GM19035 (cell line): Measurements from ENCODE around the gene ADISSP.

ENCODE experiments used
- ATAC-seq: cut with Tn5 transposase; IDR thresholded peaks from one replicate; pipeline ENCODE4 v1.9.1; 2021; ENCODE audit not compliant: unreplicated experiment

Gene ADISSP

GRCh38 chr20:3720068-3720467, 47.5 kb downstream of the ADISSP start:
- no peak for ATAC-seq

GRCh38 chr20:3719046-3719445, 48.5 kb downstream of the ADISSP start:
- ATAC-seq: no peak

- ATAC-seq: no peak
These were observed 51.2 kb downstream of the ADISSP start for GRCh38 chr20:3716195-3716834.

- ATAC-seq: no peak
These were observed 53.5 kb downstream of the ADISSP start for GRCh38 chr20:3714092-3714491.

- no peak for ATAC-seq
These were observed 55.2 kb downstream of the ADISSP start, which contains the start of gene SIGLEC1 for GRCh38 chr20:3712279-3712873. Gene SIGLEC1 (minus strand): TSS chr20:3712600. CDS start chr20:3707128, 5,472 bp downstream.

- no peak for ATAC-seq
These were observed 56.0 kb downstream of the ADISSP start for GRCh38 chr20:3711484-3711941.

- ATAC-seq: no peak
These were observed 56.7 kb downstream of the ADISSP start for GRCh38 chr20:3710703-3711483.

GRCh38 chr20:3710011-3710466, 57.5 kb downstream of the ADISSP start:
- no peak for ATAC-seq

GRCh38 chr20:3707508-3707899, 60.0 kb downstream of the ADISSP start:
- ATAC-seq: no peak

- no peak for ATAC-seq
These were observed 60.6 kb downstream of the ADISSP start for GRCh38 chr20:3706774-3707507.

- ATAC-seq: no peak
These were observed 61.4 kb downstream of the ADISSP start for GRCh38 chr20:3705970-3706739.

- ATAC-seq: no peak
These were observed 62.0 kb downstream of the ADISSP start for GRCh38 chr20:3705491-3705969.

GRCh38 chr20:3704087-3704486, 63.5 kb downstream of the ADISSP start:
- ATAC-seq: no peak
